ENCODE measurements around the gene KIF17. TPM values are rescaled to one million over a fixed set of nuclear protein-coding genes. Genes with fewer than 3 reads are reported as not detected.

Gene KIF17
- total and polyA plus RNA-seq, 12 donors = 10.7 to 66.9 (median 37.5) TPM

DNA sequence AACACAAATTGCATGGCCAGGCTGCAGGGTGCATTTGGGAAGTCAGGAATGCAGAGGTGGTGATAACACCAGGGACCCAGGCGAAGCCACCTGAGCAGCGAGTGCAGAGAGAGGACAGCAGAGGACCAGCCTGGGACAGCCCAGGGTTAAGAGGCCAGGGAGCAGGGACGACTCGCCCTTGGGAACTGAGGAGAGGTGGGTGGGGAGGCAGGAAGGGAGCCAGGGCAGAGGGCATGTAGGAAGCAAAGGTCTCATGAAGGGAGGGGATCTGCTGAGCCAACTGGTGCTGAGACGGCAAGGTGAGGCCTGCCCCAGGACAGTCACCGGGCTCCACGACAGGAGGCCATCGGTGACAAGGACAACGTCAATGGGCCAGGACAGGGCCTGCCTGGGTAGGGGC is 16.4 kb downstream of the KIF17 start:
- Histone ChIP-seq H3K4me3 (no peak overlapping the region), H3K27me3 (no peaks in the 10 kb centered on the region), H3K36me3 (replicated peaks in 1 of 2) (no peaks in the 10 kb centered on the region), H3K9me3 (replicated peaks in 1 of 3) (no peaks in the 10 kb centered on the region), H3K27ac (no peak overlapping the region), H3K4me1 (replicated peaks in 1 of 2) (peaks cover 0 to 5% of the 10 kb centered on the region in 2 donors)
- intact Hi-C loops (cut with DNase I) = no loop called here
- TF ChIP-seq, protein P1, sequence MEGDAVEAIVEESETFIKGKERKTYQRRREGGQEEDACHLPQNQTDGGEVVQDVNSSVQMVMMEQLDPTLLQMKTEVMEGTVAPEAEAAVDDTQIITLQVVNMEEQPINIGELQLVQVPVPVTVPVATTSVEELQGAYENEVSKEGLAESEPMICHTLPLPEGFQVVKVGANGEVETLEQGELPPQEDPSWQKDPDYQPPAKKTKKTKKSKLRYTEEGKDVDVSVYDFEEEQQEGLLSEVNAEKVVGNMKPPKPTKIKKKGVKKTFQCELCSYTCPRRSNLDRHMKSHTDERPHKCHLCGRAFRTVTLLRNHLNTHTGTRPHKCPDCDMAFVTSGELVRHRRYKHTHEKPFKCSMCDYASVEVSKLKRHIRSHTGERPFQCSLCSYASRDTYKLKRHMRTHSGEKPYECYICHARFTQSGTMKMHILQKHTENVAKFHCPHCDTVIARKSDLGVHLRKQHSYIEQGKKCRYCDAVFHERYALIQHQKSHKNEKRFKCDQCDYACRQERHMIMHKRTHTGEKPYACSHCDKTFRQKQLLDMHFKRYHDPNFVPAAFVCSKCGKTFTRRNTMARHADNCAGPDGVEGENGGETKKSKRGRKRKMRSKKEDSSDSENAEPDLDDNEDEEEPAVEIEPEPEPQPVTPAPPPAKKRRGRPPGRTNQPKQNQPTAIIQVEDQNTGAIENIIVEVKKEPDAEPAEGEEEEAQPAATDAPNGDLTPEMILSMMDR (IDR thresholded peaks at IDR 0.05) = no peak
- TF ChIP-seq POLR2A (IDR thresholded peaks at IDR 0.05) = no peak
- WGBS, 4 donors = 78 to 83% (median 79%) methylated on average over 9 of the region's 9 CpGs
- no peak for DNase-seq

DNA sequence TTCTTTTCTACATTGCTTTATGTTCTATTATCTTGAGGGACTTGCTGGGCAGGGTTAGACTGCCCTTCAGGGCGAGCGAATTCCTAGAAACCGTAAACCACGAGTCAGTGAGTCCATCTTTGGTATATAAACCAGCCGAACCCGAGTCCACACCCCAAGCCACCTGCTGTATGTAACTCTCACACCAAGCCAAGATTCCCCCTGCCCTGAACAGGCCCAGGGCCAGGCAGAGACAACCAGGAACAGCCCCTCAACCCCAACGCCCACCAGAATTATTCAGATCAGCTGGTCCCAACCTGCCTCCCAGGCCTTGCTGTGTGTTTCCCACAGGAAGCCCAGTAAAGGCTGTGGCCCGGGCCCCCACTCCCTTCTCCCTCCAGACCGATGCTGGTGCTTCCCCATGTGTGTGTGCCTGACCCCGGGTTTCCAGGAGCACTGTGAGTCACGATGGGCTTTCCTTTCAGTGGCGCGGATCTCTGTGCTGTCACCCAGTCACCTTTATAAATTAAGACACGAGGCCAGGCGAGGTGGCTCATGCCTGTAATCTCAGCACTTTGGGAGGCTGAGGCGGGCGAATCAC is 17.1 kb downstream of the KIF17 start:
- Histone ChIP-seq H3K27ac (no peak overlapping the region), H3K36me3 (replicated peaks in 1 of 2) (no peaks in the 10 kb centered on the region), H3K27me3 (no peaks in the 10 kb centered on the region), H3K4me1 (replicated peaks in 1 of 2) (peaks cover 0 to 5% of the 10 kb centered on the region in 2 donors), H3K4me3 (no peak overlapping the region), H3K9me3 (replicated peaks in 1 of 3) (no peaks in the 10 kb centered on the region)
- 84 to 92% (median 89%) methylated on average over 11 to 17 of the region's 17 CpGs for WGBS, 4 donors
- no peak for DNase-seq
- no peak for TF ChIP-seq POLR2A (IDR thresholded peaks at IDR 0.05)
- TF ChIP-seq, protein P1 (IDR thresholded peaks at IDR 0.05) = no peak
- intact Hi-C loops (cut with DNase I) = no loop called here

DNA sequence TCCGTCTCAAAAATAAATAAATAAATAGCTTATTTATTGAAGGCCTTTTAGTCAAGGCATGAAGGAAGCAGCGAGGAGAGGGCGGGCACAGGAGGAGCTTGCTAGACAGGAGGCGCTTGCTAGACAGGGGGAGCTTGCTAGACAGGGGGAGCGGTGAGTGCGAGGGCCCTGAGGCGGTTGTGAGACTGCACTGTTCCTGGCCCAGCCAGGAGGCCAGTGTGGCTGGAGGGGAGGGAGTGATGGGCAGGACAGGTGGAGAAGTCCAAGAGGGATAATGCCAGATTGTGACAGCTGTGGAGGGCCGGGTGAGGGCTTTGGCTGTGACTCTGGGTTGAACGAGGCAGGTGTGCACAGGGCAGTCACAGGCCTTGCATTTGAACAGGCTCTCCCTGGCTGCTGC is 18.2 kb downstream of the KIF17 start:
- H3K27me3 ChIP-seq = no peaks in the 10 kb centered on the region
- no peaks in the 10 kb centered on the region for H3K36me3 ChIP-seq (replicated peaks in 1 of 2)
- no peaks in the 10 kb centered on the region for H3K9me3 ChIP-seq (replicated peaks in 1 of 3)
- peaks cover 0 to 5% of the 10 kb centered on the region in 2 donors for H3K4me1 ChIP-seq (replicated peaks in 1 of 2)
- no peak overlapping the region for H3K4me3 ChIP-seq
- intact Hi-C loops (cut with DNase I) = loop anchor here (5.0 kb wide), 1 partner anchor 493 kb away; no protein-coding TSS in a partner anchor
- no peak for TF ChIP-seq POLR2A (IDR thresholded peaks at IDR 0.05)
- TF ChIP-seq, protein P1 (IDR thresholded peaks at IDR 0.05) = no peak
- DNase-seq = no peak
- no peak overlapping the region for H3K27ac ChIP-seq
- WGBS, 4 donors = 88 to 93% (median 90%) methylated on average over 9 of the region's 9 CpGs

DNA sequence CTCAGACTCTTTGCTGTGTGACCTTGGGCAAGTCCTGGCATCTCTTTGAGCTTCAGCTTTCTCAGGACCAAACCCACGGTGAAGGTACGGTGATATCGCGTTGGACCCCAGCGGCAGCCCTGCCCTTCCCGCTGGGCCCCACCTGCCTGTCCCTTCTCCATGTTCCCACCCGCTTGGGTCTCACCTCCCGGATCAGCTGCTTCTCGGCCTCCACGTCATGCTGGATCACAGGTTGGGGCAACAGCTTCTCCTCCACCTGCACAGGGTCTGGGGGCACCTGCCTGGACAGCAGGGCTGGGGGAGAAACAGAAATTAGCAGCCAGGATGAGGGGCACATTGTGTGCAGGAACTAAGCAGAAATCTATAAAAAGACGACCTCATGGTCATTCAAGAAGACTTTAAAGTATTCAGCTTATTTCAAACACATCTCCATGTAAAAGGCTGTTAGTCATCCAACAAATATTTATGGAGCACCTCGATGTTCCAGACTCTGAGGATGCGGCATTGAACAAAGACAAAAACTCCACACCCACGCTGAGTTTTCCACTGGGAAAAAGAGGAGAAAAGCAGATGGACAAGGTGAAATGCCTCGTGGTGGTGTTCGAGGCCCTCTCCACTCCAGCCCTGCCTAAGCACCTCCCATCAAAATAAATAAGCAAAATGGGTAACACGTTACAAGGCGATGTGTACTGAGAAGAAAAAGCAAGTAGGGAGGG is 19.5 kb downstream of the KIF17 start:
- Histone ChIP-seq H3K4me3 (no peak overlapping the region), H3K36me3 (replicated peaks in 1 of 2) (no peaks in the 10 kb centered on the region), H3K27ac (no peak overlapping the region), H3K4me1 (replicated peaks in 1 of 2) (peaks cover 0 to 5% of the 10 kb centered on the region in 2 donors), H3K9me3 (replicated peaks in 1 of 3) (no peaks in the 10 kb centered on the region), H3K27me3 (no peaks in the 10 kb centered on the region)
- DNase-seq = no peak
- intact Hi-C loops (cut with DNase I) = loop anchor here (5.0 kb wide), 1 partner anchor 494 kb away; no protein-coding TSS in a partner anchor
- TF ChIP-seq, protein P1 (IDR thresholded peaks at IDR 0.05) = no peak
- TF ChIP-seq POLR2A (IDR thresholded peaks at IDR 0.05) = no peak
- 83 to 88% (median 85%) methylated on average over 18 of the region's 18 CpGs for WGBS, 4 donors
